H1 (cell line): ENCODE results near the gene COL27A1. TPM values are rescaled to one million over a fixed set of nuclear protein-coding genes. Genes with fewer than 3 reads are reported as not detected.

Experiments used
- CHD1 ChIP-seq: IDR thresholded peaks from 2 replicates; pipeline ENCODE4 v1.6.1; 2012; ENCODE audit warnings: low read depth, low read length, improper control_type of control experiment
- CTBP2 ChIP-seq: IDR thresholded peaks from 2 replicates; pipeline ENCODE4 v1.7.0; 2011; ENCODE audit warnings: borderline replicate concordance, mild to moderate bottlenecking, moderate library complexity, mixed read lengths, low read length; ENCODE audit not compliant: insufficient read depth, insufficient read length
- polyA plus RNA-seq, 7 experiments: library from polyadenylated mRNA; depleted of rRNA in 3 of 7; stranded (reverse) in 5 of 7; unstranded in 2 of 7; fragments of >200 nt in 5 of 7; fragments of 200-250 nt in 2 of 7; gene quantifications; 1 replicate in 5 of 7; 2 replicates in 1 of 7; 4 replicates in 1 of 7; pipeline versions ENCODE4 v1.2.1 to v1.2.3, GENCODE V29; 2011 to 2013; ENCODE audit warnings: missing spikeins in 2 of 7, mixed read lengths in 2 of 7
- total RNA-seq: library from RNA; stranded (reverse); fragmentation: NEBNext Ultra II Directional; extraction: Animal tissue kit (Norgen Biotek cat#: 25700); gene quantifications from 2 replicates; pipeline ENCODE4 v1.2.1, GENCODE V29; 2021
- TF ChIP-seq, protein P1 (sequence below): fragments of 300-600 bp; sonication (generic); IDR thresholded peaks from 2 replicates; pipeline ENCODE4 v1.7.1; 2012; ENCODE audit warnings: low read length, moderate library complexity, mild to moderate bottlenecking, inconsistent platforms; ENCODE audit not compliant: insufficient replicate concordance

COL27A1 gene
- total and polyA plus RNA-seq, 2 of the 8 experiments (the other 6 are each of a cell fraction or from before 2014, with no cell fraction given), result 15.1 to 22.8 TPM

- TF ChIP-seq, protein P1, sequence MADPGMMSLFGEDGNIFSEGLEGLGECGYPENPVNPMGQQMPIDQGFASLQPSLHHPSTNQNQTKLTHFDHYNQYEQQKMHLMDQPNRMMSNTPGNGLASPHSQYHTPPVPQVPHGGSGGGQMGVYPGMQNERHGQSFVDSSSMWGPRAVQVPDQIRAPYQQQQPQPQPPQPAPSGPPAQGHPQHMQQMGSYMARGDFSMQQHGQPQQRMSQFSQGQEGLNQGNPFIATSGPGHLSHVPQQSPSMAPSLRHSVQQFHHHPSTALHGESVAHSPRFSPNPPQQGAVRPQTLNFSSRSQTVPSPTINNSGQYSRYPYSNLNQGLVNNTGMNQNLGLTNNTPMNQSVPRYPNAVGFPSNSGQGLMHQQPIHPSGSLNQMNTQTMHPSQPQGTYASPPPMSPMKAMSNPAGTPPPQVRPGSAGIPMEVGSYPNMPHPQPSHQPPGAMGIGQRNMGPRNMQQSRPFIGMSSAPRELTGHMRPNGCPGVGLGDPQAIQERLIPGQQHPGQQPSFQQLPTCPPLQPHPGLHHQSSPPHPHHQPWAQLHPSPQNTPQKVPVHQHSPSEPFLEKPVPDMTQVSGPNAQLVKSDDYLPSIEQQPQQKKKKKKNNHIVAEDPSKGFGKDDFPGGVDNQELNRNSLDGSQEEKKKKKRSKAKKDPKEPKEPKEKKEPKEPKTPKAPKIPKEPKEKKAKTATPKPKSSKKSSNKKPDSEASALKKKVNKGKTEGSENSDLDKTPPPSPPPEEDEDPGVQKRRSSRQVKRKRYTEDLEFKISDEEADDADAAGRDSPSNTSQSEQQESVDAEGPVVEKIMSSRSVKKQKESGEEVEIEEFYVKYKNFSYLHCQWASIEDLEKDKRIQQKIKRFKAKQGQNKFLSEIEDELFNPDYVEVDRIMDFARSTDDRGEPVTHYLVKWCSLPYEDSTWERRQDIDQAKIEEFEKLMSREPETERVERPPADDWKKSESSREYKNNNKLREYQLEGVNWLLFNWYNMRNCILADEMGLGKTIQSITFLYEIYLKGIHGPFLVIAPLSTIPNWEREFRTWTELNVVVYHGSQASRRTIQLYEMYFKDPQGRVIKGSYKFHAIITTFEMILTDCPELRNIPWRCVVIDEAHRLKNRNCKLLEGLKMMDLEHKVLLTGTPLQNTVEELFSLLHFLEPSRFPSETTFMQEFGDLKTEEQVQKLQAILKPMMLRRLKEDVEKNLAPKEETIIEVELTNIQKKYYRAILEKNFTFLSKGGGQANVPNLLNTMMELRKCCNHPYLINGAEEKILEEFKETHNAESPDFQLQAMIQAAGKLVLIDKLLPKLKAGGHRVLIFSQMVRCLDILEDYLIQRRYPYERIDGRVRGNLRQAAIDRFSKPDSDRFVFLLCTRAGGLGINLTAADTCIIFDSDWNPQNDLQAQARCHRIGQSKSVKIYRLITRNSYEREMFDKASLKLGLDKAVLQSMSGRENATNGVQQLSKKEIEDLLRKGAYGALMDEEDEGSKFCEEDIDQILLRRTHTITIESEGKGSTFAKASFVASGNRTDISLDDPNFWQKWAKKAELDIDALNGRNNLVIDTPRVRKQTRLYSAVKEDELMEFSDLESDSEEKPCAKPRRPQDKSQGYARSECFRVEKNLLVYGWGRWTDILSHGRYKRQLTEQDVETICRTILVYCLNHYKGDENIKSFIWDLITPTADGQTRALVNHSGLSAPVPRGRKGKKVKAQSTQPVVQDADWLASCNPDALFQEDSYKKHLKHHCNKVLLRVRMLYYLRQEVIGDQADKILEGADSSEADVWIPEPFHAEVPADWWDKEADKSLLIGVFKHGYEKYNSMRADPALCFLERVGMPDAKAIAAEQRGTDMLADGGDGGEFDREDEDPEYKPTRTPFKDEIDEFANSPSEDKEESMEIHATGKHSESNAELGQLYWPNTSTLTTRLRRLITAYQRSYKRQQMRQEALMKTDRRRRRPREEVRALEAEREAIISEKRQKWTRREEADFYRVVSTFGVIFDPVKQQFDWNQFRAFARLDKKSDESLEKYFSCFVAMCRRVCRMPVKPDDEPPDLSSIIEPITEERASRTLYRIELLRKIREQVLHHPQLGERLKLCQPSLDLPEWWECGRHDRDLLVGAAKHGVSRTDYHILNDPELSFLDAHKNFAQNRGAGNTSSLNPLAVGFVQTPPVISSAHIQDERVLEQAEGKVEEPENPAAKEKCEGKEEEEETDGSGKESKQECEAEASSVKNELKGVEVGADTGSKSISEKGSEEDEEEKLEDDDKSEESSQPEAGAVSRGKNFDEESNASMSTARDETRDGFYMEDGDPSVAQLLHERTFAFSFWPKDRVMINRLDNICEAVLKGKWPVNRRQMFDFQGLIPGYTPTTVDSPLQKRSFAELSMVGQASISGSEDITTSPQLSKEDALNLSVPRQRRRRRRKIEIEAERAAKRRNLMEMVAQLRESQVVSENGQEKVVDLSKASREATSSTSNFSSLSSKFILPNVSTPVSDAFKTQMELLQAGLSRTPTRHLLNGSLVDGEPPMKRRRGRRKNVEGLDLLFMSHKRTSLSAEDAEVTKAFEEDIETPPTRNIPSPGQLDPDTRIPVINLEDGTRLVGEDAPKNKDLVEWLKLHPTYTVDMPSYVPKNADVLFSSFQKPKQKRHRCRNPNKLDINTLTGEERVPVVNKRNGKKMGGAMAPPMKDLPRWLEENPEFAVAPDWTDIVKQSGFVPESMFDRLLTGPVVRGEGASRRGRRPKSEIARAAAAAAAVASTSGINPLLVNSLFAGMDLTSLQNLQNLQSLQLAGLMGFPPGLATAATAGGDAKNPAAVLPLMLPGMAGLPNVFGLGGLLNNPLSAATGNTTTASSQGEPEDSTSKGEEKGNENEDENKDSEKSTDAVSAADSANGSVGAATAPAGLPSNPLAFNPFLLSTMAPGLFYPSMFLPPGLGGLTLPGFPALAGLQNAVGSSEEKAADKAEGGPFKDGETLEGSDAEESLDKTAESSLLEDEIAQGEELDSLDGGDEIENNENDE, result no peak
- TF ChIP-seq CHD1 (no peak), CTBP2 (no peak)
Measured at GRCh38 chr9:114357360-114357759, 202.0 kb downstream of the COL27A1 start (continued).
